Neuronal stem cell (in vitro differentiated cells): ENCODE results near the gene GPR26.
A peak's percentile ranks its signal among the peaks of the same experiment; 100 is the strongest.

Experiments used
- DNase-seq: peaks from one replicate; pipeline ENCODE4 v3.0.0-alpha.2; 2013; ENCODE audit warnings: low spot score
- H2AFZ ChIP-seq: one replicate; pipeline ENCODE4 v1.6.1; 2013; ENCODE audit warnings: mild to moderate bottlenecking, low read length, inconsistent platforms
- H2AK5ac ChIP-seq: 2 replicates; pipeline ENCODE4 v1.6.1; 2013; ENCODE audit warnings: low read depth, mild to moderate bottlenecking, inconsistent platforms, low read length, moderate library complexity, mixed read lengths
- H2BK120ac ChIP-seq: 2 replicates; pipeline ENCODE4 v1.6.1; 2013; ENCODE audit warnings: low read depth, mild to moderate bottlenecking, inconsistent platforms, low read length, moderate library complexity, mixed read lengths
- H2BK12ac ChIP-seq: one replicate; pipeline ENCODE4 v1.6.1; 2013; ENCODE audit warnings: low read length, inconsistent platforms
- H2BK15ac ChIP-seq: 2 replicates; pipeline ENCODE4 v1.6.1; 2013; ENCODE audit warnings: mild to moderate bottlenecking, low read length, inconsistent platforms, mixed read lengths
- H2BK5ac ChIP-seq: one replicate; pipeline ENCODE4 v1.6.1; 2013; ENCODE audit warnings: inconsistent platforms, mild to moderate bottlenecking, low read length, moderate library complexity
- H3K14ac ChIP-seq: one replicate; pipeline ENCODE4 v1.6.1; 2013; ENCODE audit warnings: low read length, inconsistent platforms
- H3K18ac ChIP-seq: 2 replicates; pipeline ENCODE4 v1.6.1; 2013; ENCODE audit warnings: low read length, inconsistent platforms
- H3K23ac ChIP-seq: 2 replicates; pipeline ENCODE4 v1.6.1; 2013; ENCODE audit warnings: low read depth, mild to moderate bottlenecking, mixed read lengths, low read length, inconsistent platforms; ENCODE audit not compliant: poor library complexity
- H3K27ac ChIP-seq: replicated peaks from 3 replicates; pipeline ENCODE4 v1.5.1; 2013; ENCODE audit warnings: low read length, inconsistent platforms
- H3K27me3 ChIP-seq, 3 experiments: 2 replicates each; pipeline ENCODE4 v1.6.1; 2013; ENCODE audit warnings: low read length in 3 of 3, mild to moderate bottlenecking in 2 of 3, inconsistent platforms in 1 of 3, low read depth in 1 of 3, mixed read lengths in 1 of 3, moderate library complexity in 1 of 3; ENCODE audit not compliant: control insufficient read depth in 3 of 3, insufficient read depth in 3 of 3
- H3K36me3 ChIP-seq, 2 donors: replicated peaks in 1 of 2; 2 replicates each; pipeline ENCODE4 v1.6.1; 2013; ENCODE audit warnings: low read length in 2 of 2; ENCODE audit not compliant: control insufficient read depth in 2 of 2, insufficient read depth in 2 of 2
- H3K4ac ChIP-seq: 2 replicates; pipeline ENCODE4 v1.6.1; 2013; ENCODE audit warnings: inconsistent platforms, mild to moderate bottlenecking, low read length, moderate library complexity
- H3K4me1 ChIP-seq, 2 donors: 1 replicate in 1 of 2; 2 replicates in 1 of 2; pipeline ENCODE4 v1.6.1; 2013; ENCODE audit warnings: low read length in 2 of 2, low read depth in 1 of 2; ENCODE audit not compliant: control insufficient read depth in 2 of 2, insufficient read depth in 1 of 2
- H3K4me2 ChIP-seq: one replicate; pipeline ENCODE4 v1.6.1; 2013; ENCODE audit warnings: mild to moderate bottlenecking, low read length, inconsistent platforms; ENCODE audit not compliant: insufficient read depth, poor library complexity, severe bottlenecking
- H3K4me3 ChIP-seq, 2 donors: 2 replicates each; pipeline ENCODE4 v1.5.1; 2013; ENCODE audit warnings: low read length in 2 of 2, mild to moderate bottlenecking in 2 of 2, inconsistent platforms in 1 of 2, moderate library complexity in 1 of 2
- H3K79me1 ChIP-seq: one replicate; pipeline ENCODE4 v1.6.1; 2013; ENCODE audit warnings: low read depth, mild to moderate bottlenecking, inconsistent platforms, low read length, moderate library complexity
- H3K9ac ChIP-seq: one replicate; pipeline ENCODE4 v1.6.1; 2013; ENCODE audit warnings: mild to moderate bottlenecking, low read depth, low read length, inconsistent platforms; ENCODE audit not compliant: poor library complexity
- H3K9me3 ChIP-seq, 2 donors: replicated peaks in 1 of 2; 2 replicates each; pipeline versions ENCODE3 to v1.6.1; 2013; ENCODE audit warnings: low read length in 2 of 2, mild to moderate bottlenecking in 2 of 2, inconsistent platforms in 1 of 2, low read depth in 1 of 2, mixed read lengths in 1 of 2, moderate library complexity in 1 of 2; ENCODE audit not compliant: control insufficient read depth in 2 of 2, insufficient read depth in 1 of 2
- H4K8ac ChIP-seq: one replicate; pipeline ENCODE4 v1.6.1; 2013; ENCODE audit warnings: low read depth, mild to moderate bottlenecking, inconsistent platforms, low read length, moderate library complexity
- H4K91ac ChIP-seq: one replicate; pipeline ENCODE4 v1.6.1; 2013; ENCODE audit warnings: low read length, low read depth, mild to moderate bottlenecking, inconsistent platforms; ENCODE audit not compliant: poor library complexity
- WGBS, 2 donors: extraction: QIAGEN DNeasy Blood & Tissue Kit; methylation state at CpG; one replicate each; pipeline ENCODE4 v1.1.7; 2013; ENCODE audit warnings: missing lambda C conversion rate in 2 of 2, mixed read lengths in 1 of 2; ENCODE audit not compliant: insufficient read length in 2 of 2, insufficient replicate concordance in 1 of 2; ENCODE audit errors: extremely low coverage in 2 of 2; 5-methylcytosine and 5-hydroxymethylcytosine counted together

GPR26 gene

GRCh38 chr10:123640016-123640535, 26.1 kb upstream of the GPR26 start:
- Histone ChIP-seq H4K8ac (no peak overlapping the region), H2AK5ac (no peak overlapping the region), H2BK120ac (no peak overlapping the region), H2BK5ac (no peak overlapping the region), H3K14ac (no peak overlapping the region), H2AFZ (no peak overlapping the region), H3K27me3 (no peaks in the 10 kb centered on the region), H3K27ac (no peak overlapping the region), H3K79me1 (no peaks in the 10 kb centered on the region), H3K4ac (no peak overlapping the region), H3K4me3 (no peak overlapping the region), H3K36me3 (no peaks in the 10 kb centered on the region), H3K4me1 (no peaks in the 10 kb centered on the region), H3K23ac (no peak overlapping the region), H2BK12ac (no peak overlapping the region), H3K4me2 (no peak overlapping the region), H2BK15ac (no peak overlapping the region), H4K91ac (no peak overlapping the region), H3K9me3 (no peaks in the 10 kb centered on the region), H3K18ac (no peak overlapping the region), H3K9ac (no peak overlapping the region)
- whole genome bisulfite sequencing, 2 donors: no CpG with 5 or more reads among the region's 3 CpGs
- no peak for DNase-seq

GRCh38 chr10:123642293-123642692, 23.9 kb upstream of the GPR26 start:
- no peak overlapping the region for H3K27ac ChIP-seq
- H3K79me1 ChIP-seq: no peaks in the 10 kb centered on the region
- H2BK15ac ChIP-seq: no peak overlapping the region
- no peaks in the 10 kb centered on the region for H3K27me3 ChIP-seq
- no peak overlapping the region for H2BK5ac ChIP-seq
- no peaks in the 10 kb centered on the region for H3K9me3 ChIP-seq
- DNase-seq: no peak
- no peak overlapping the region for H2BK120ac ChIP-seq
- no peaks in the 10 kb centered on the region for H3K36me3 ChIP-seq
- no peak overlapping the region for H2AK5ac ChIP-seq
- no CpG with 5 or more reads among the region's 4 CpGs for WGBS, 2 donors
- no peak overlapping the region for H3K4me2 ChIP-seq
- H3K4me3 ChIP-seq: no peak overlapping the region
- no peak overlapping the region for H3K23ac ChIP-seq
- no peak overlapping the region for H4K91ac ChIP-seq
- no peak overlapping the region for H3K14ac ChIP-seq
- H3K9ac ChIP-seq: no peak overlapping the region
- no peak overlapping the region for H3K4ac ChIP-seq
- H3K18ac ChIP-seq: no peak overlapping the region
- H2AFZ ChIP-seq: no peak overlapping the region
- H3K4me1 ChIP-seq: no peaks in the 10 kb centered on the region
- no peak overlapping the region for H2BK12ac ChIP-seq
- H4K8ac ChIP-seq: no peak overlapping the region

GRCh38 chr10:123642697-123643096, 23.5 kb upstream of the GPR26 start:
- no peak overlapping the region for H2AK5ac ChIP-seq
- no peaks in the 10 kb centered on the region for H3K79me1 ChIP-seq
- no peak overlapping the region for H2AFZ ChIP-seq
- no peaks in the 10 kb centered on the region for H3K27me3 ChIP-seq
- H3K9ac ChIP-seq: no peak overlapping the region
- no peak overlapping the region for H2BK5ac ChIP-seq
- H3K4me3 ChIP-seq: no peak overlapping the region
- no peak overlapping the region for H3K14ac ChIP-seq
- no peak overlapping the region for H3K4ac ChIP-seq
- WGBS, 2 donors: no CpG with 5 or more reads among the region's 8 CpGs
- H4K8ac ChIP-seq: no peak overlapping the region
- H2BK12ac ChIP-seq: no peak overlapping the region
- no peak overlapping the region for H4K91ac ChIP-seq
- no peak overlapping the region for H2BK15ac ChIP-seq
- no peaks in the 10 kb centered on the region for H3K4me1 ChIP-seq
- no peak for DNase-seq
- no peak overlapping the region for H3K4me2 ChIP-seq
- H3K27ac ChIP-seq: no peak overlapping the region
- no peaks in the 10 kb centered on the region for H3K9me3 ChIP-seq
- no peak overlapping the region for H2BK120ac ChIP-seq
- no peaks in the 10 kb centered on the region for H3K36me3 ChIP-seq
- H3K18ac ChIP-seq: no peak overlapping the region
- no peak overlapping the region for H3K23ac ChIP-seq

GRCh38 chr10:123643315-123643714, 22.8 kb upstream of the GPR26 start:
- no peak for DNase-seq
- H3K4me1 ChIP-seq: no peaks in the 10 kb centered on the region
- no peak overlapping the region for H2BK5ac ChIP-seq
- H3K14ac ChIP-seq: no peak overlapping the region
- no CpG with 5 or more reads among the region's 10 CpGs for WGBS, 2 donors
- H3K36me3 ChIP-seq: no peaks in the 10 kb centered on the region
- no peak overlapping the region for H2AK5ac ChIP-seq
- H2BK120ac ChIP-seq: no peak overlapping the region
- H3K79me1 ChIP-seq: no peaks in the 10 kb centered on the region
- H4K91ac ChIP-seq: no peak overlapping the region
- no peak overlapping the region for H2AFZ ChIP-seq
- H3K9ac ChIP-seq: no peak overlapping the region
- no peak overlapping the region for H3K4me2 ChIP-seq
- no peak overlapping the region for H2BK12ac ChIP-seq
- H4K8ac ChIP-seq: no peak overlapping the region
- no peaks in the 10 kb centered on the region for H3K27me3 ChIP-seq
- H3K27ac ChIP-seq: no peak overlapping the region
- no peak overlapping the region for H3K18ac ChIP-seq
- H3K4ac ChIP-seq: no peak overlapping the region
- H3K4me3 ChIP-seq: no peak overlapping the region
- H3K23ac ChIP-seq: peak overlapping the region; percentile 10
- H3K9me3 ChIP-seq: no peaks in the 10 kb centered on the region
- no peak overlapping the region for H2BK15ac ChIP-seq
